Dedifferentiated amniotic fluid mesenchymal stem cell (primary cell): ENCODE results near the gene CCNB1.
A peak's percentile ranks its signal among the peaks of the same experiment; 100 is the strongest.
"Not testable (repeated sequence)": the region's sequence is repeated elsewhere in the genome, so short reads cannot be mapped to it uniquely, and the experiment has no call there.

Source experiments
- DNase-seq: peaks from one replicate; pipeline ENCODE4 v3.0.0-alpha.2; 2016; ENCODE audit errors: extremely low spot score

The CCNB1 gene

DNA sequence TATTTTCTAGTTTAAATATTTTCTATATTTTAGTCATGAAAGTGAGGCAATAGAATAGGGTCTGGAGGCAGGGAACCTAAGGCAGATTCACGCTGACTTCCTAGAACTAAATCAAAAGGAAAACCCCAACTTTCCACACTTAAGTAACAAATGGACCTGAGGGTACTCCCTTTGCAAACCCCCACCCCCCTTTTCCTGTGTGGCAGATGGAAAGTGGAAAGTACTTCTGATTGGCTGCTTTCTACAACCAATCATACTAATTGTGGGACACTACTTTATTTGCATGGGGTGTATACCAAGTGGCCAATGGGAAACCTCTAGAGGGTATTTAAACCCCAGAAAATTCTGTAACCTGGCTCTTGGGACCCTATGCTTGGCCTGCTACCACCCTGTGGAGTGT is 17.7 kb downstream of the CCNB1 start:
- no peak for DNase-seq

DNA sequence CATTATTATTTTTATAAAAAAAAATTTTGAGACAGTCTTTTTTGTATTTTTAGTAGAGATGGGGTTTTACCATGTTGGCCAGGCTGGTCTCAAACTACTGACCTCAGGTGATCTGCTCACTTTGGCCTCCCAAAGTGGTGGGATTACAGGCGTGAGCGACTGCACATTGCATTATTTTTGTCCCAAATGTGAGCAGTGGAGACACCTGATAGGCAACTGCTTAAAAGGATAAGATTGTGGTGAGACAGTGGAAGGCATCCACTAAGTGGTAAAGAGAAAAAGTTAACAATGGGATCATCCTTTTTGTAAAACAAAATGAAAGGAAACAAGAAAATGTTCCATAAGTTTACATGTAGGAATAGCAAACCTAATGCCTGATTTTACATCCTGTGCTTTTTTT is 20.4 kb downstream of the CCNB1 start:
- no peak for DNase-seq

DNA sequence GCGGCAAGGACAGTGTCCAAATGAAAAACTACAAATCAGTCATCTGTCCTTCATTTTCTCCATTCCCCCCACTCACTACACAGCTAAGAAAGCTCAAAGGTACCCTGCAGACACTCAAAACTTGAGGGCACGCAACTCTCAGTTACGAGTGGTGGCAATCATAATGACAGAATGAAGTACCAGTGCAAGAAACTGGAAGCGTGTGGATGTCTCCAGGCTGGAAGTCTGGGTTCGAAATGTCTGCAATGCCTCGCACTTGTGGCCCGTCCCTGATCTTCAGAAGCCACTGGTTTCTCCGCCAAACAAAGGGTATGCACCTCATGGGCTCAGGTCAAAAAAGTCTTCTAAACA is 21.8 kb downstream of the CCNB1 start:
- no peak for DNase-seq

DNA sequence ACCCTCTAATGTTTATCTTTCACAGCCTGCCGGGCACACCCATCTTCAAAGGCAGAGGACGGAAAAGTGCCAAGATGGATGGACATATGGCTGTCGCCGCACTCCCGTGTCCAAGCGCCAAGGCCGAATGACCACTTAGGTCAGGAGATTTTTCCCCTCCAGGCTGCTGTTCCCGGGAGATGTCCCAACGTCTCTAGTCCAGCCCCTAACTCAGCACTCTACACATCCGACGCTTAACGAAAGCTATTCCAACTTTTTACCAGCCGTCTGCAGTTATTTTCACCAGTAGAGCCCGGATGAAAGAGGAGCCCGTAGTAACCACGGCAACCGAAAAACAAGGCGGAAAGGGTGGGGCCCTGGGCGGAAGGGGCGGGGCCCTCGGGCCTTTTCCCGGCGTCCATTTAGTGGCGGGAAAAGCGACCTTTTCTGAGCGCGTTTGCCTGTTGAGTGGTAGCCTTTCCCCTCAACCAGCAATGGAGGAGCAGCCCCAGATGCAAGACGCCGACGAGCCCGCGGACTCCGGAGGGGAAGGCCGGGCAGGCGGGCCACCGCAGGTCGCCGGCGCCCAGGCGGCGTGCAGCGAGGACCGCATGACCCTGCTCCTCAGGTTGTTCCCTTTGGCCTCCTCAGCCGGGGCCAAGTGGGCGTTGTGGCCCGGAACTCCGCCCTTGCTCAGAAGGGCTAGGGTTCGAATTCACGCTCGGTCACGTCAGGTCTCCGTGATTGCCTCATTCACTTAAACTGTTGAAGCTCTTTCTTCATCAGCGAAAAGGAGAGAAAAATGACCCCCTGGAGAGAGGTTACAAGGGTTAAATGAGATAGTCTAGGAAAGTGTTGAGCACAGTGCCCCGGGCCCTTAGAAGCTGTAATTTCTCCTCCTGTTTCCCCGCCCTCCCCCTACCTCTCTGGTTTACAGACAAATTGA is 22.5 kb downstream of the CCNB1 start, which contains the start of gene CENPH:
CENPH (plus strand) TSS at position 422 of the 925 bp plus-strand sequence; CDS start at position 474, 52 bp downstream.
- DNase-seq = peak; percentile 93

- no peak for DNase-seq
Measured at GRCh38 chr5:69202497-69202896, 35.5 kb downstream of the CCNB1 start.

DNA sequence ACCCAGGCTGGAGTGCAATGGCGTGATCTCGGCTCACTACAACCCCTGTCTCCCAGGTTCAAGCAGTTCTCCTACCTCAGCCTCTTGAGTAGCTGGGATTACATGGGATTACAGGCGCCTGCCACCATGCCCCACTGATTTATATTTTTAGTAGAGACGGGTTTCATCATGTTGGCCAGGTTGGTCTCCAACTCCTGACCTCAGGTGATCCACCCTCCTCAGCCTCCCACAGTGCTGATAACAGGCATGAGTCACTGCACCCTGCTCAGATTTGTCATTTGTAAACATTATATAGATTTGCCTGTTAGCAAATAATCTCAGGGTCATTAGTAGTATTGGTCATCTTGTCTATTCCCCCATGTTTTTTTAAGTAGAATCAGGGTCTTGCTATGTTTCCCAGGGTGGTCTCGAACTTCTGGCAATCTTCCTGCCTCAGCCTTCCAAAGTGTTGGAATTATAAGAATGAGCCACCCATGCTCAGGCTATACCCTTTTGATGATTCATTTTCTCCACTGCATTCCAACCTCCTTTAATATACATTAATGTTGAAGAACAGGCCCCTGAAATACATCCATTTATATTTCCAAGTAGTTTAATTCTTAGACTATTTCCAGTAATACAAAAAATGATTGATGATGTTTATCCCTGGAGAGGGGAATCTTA is 39.7 kb downstream of the CCNB1 start:
- DNase-seq = no peak

DNA sequence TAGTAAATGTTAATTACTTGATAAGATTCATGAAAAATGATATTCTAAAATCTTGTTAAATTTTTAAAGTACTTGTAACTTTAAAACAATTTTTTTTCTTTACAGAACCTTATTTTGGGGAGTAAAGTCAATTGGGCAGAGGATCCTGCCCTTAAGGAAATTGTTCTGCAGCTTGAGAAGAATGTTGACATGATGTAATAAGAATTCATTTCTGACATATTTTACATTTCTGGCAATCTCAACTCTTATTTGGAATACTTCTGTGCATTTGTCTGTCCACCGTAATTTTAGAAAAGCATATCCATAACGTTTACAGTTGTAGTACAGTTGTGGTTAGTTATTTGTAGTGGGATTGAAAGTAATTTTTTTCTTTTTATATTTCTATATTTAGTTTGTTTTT is 42.7 kb downstream of the CCNB1 start:
- DNase-seq = peak; percentile 76

DNA sequence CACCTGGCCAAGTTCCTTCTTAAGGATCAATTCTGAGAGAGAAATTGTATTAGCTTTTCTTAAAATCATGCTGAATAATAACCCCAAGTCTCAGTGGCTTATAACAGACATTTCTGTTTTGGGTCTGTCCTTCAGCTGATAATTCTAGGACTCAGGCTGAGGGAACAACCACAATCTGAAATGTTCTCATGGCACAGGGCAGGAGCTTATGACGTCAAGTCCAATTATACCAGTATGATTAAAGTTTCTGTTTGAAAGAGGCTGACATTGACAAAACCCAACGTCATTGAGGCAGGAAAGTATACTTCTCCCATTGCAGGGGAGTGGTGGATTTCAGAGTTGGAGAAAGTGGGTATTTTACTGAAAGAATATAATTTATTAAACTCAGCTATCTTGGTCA is 44.2 kb downstream of the CCNB1 start:
- DNase-seq = no peak

DNA sequence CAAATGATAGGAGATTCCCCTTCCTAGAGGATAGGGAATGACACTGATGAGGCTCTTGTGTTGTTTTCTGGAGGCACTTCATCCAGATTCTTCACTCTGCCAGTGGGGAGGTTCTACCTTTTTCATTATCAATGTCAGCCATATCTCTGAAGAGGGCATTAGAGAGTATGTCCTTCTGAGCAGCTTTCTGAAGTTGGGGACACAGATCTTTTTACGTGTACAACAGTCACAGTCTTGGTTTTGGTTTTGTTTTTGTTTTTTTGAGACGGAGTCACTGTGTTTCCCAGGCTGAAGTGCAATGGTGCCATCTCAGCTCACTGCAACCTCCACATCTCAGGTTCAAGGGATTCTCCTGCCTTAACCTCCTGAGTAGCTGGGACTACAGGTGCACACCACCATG is 45.1 kb downstream of the CCNB1 start:
- no peak for DNase-seq

GRCh38 chr5:69213513-69214215 is 46.7 kb downstream of the CCNB1 start:
- DNase-seq = no peak

- no peak for DNase-seq
Measured at GRCh38 chr5:69217151-69217511, 50.2 kb downstream of the CCNB1 start.

- DNase-seq = peak; percentile 85
Measured at GRCh38 chr5:69217548-69218526, 50.9 kb downstream of the CCNB1 start.

DNA sequence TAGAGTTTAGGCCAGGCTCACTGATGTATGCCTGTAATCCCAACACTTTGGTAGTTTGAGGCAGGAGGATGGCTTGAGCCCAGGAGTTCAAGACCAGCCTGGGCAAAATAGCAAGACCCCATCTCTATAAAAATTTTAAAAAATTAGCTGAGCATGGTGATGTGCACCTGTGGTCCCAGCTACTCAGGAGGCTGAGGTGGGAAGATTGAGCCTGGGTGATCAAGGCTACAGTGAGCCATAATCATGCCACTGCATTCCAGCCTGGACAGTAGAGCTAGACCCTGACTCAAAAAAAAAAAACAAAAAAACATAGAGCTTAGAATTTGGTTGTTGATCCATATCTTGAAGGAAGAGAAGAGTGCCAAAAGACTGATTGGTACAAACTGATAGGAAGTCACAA is 53.0 kb downstream of the CCNB1 start:
- no peak for DNase-seq

- not testable (repeated sequence) for DNase-seq
Measured at GRCh38 chr5:69220371-69220770, 53.4 kb downstream of the CCNB1 start.

- DNase-seq = not testable (repeated sequence)
Measured at GRCh38 chr5:69220833-69221232, 53.9 kb downstream of the CCNB1 start.

GRCh38 chr5:69224520-69224919 is 57.6 kb downstream of the CCNB1 start:
- no peak for DNase-seq

GRCh38 chr5:69225860-69226259 is 58.9 kb downstream of the CCNB1 start:
- DNase-seq = no peak
